GM12878 (cell line): ENCODE data around the gene VWA8. TPM values are rescaled to one million over a fixed set of nuclear protein-coding genes. Genes with fewer than 3 reads are reported as not detected.

ENCODE experiments used
- ATAC-seq: fragments of 200-7000 bp; cut with Tn5 transposase; 3 replicates; pipeline ENCODE4 v1.9.1; 2020; ENCODE audit warnings: mild to moderate bottlenecking, moderate library complexity
- BruUV-seq: library from RNA; stranded (reverse); fragments of 400-500 nt; replicated peaks from 2 replicates; lab custom pipeline; 2021; lab: Mats Ljungman, UMichigan
- CTCF ChIA-PET: fragments of 300-600 bp; sonication (Branson Sonifier 250); formaldehyde crosslinking; extraction: SDS; loops from one replicate; lab custom pipeline; 2021; ENCODE audit warnings: inconsistent platforms; lab: Yijun Ruan, JAX
- POLR2A ChIA-PET: fragments of 350-600 bp; formaldehyde crosslinking; extraction: SDS; loops from one replicate; lab custom pipeline; 2021; ENCODE audit warnings: inconsistent platforms; lab: Charles Lee
- RAD21 ChIA-PET: fragments of 300-600 bp; sonication (Branson Sonifier 250); formaldehyde crosslinking; loops from one replicate; lab custom pipeline; 2023; ENCODE audit warnings: antibody characterized with exemption; ENCODE audit not compliant: unreplicated experiment; lab: Charles Lee
- SMC1A ChIA-PET: fragments of 300-600 bp; sonication (Branson Sonifier 250); formaldehyde crosslinking; loops from one replicate; lab custom pipeline; 2023; ENCODE audit not compliant: unreplicated experiment, uncharacterized antibody; lab: Charles Lee
- DNase-seq: peaks from one replicate; pipeline ENCODE4 v3.0.0-alpha.2; 2011; ENCODE audit warnings: low read depth, low spot score
- FAIRE-seq: peaks from 3 replicates; lab custom pipeline; 2011; peaks lifted over from hg19 to GRCh38; lab: Jason Lieb, UNC
- H2AFZ ChIP-seq: 2 replicates; pipeline ENCODE4 v1.6.0; 2011; ENCODE audit warnings: low read depth, low read length, control low read depth; ENCODE audit not compliant: control insufficient read depth
- H3K27ac ChIP-seq: 2 replicates; pipeline ENCODE4 v1.5.1; 2011; ENCODE audit warnings: control low read depth; ENCODE audit not compliant: control insufficient read depth, insufficient read depth
- H3K27me3 ChIP-seq, 2 experiments: replicated peaks in 1 of 2; 2 replicates each; pipeline versions ENCODE4 v1.6.0 to v1.6.1; 2011; ENCODE audit warnings: low read length in 1 of 2; ENCODE audit not compliant: control insufficient read depth in 2 of 2, insufficient read depth in 2 of 2
- H3K36me3 ChIP-seq, 2 experiments: 2 replicates each; pipeline ENCODE4 v1.5.1; 2011; ENCODE audit warnings: low read length in 1 of 2; ENCODE audit not compliant: control insufficient read depth in 2 of 2, insufficient read depth in 2 of 2
- H3K4me1 ChIP-seq: 2 replicates; pipeline ENCODE4 v1.6.1; 2011; ENCODE audit warnings: mild to moderate bottlenecking, low read length, moderate library complexity, mixed read lengths; ENCODE audit not compliant: control insufficient read depth, insufficient read depth
- H3K4me2 ChIP-seq: 2 replicates; pipeline ENCODE4 v1.6.0; 2011; ENCODE audit warnings: control low read depth; ENCODE audit not compliant: control insufficient read depth, insufficient read depth
- H3K4me3 ChIP-seq: fragments of 200-600 bp; sonication (generic); 2 replicates; pipeline ENCODE4 v1.5.1; 2016
- H3K79me2 ChIP-seq: 2 replicates; pipeline ENCODE4 v1.6.0; 2011; ENCODE audit warnings: low read length; ENCODE audit not compliant: control insufficient read depth, insufficient read depth
- H3K9ac ChIP-seq: 2 replicates; pipeline ENCODE4 v1.8.0; 2011; ENCODE audit warnings: low read length, control low read depth, mixed read lengths; ENCODE audit not compliant: control insufficient read depth, insufficient read depth
- H3K9me3 ChIP-seq: replicated peaks from 3 replicates; pipeline ENCODE4 v1.5.1; 2011; ENCODE audit warnings: mild to moderate bottlenecking, low read length; ENCODE audit not compliant: control insufficient read depth, insufficient read depth
- H4K20me1 ChIP-seq: 2 replicates; pipeline ENCODE4 v1.6.0; 2011; ENCODE audit not compliant: control insufficient read depth, insufficient read depth
- BHLHE40 ChIP-seq, 2 experiments: fragments of 450-650 bp in 1 of 2; IDR thresholded peaks; 2 replicates each; pipeline ENCODE4 v1.6.1; 2011 to 2017; ENCODE audit warnings: low read depth in 2 of 2, borderline replicate concordance in 1 of 2, improper control_type of control experiment in 1 of 2, low read length in 1 of 2, mild to moderate bottlenecking in 1 of 2
- CHD1 ChIP-seq: IDR thresholded peaks from 2 replicates; pipeline ENCODE4 v1.6.1; 2012; ENCODE audit warnings: low read depth, low read length, improper control_type of control experiment
- EZH2 ChIP-seq: IDR thresholded peaks from 2 replicates; pipeline ENCODE4 v1.6.1; 2012; ENCODE audit warnings: low read depth, mild to moderate bottlenecking, control low read depth, inconsistent platforms, low read length, borderline replicate concordance; ENCODE audit not compliant: control insufficient read depth
- HSF1 ChIP-seq: fragments of 150-350 bp; IDR thresholded peaks from 2 replicates; pipeline ENCODE4 v1.6.1; 2014; ENCODE audit warnings: mild to moderate bottlenecking, low read depth, low read length
- KDM1A ChIP-seq: fragments of 200-600 bp; sonication (generic); IDR thresholded peaks from 2 replicates; pipeline ENCODE4 v1.6.1; 2016; ENCODE audit warnings: borderline replicate concordance
- MXI1 ChIP-seq: fragments of 150-350 bp; IDR thresholded peaks from 2 replicates; pipeline ENCODE4 v1.6.1; 2011; ENCODE audit warnings: low read depth, mild to moderate bottlenecking, inconsistent platforms, low read length, improper control_type of control experiment
- NFIC ChIP-seq: IDR thresholded peaks from 2 replicates; pipeline ENCODE4 v1.6.1; 2012; ENCODE audit warnings: low read depth, mild to moderate bottlenecking, inconsistent platforms, low read length, moderate library complexity
- NR2C2 ChIP-seq: IDR thresholded peaks from 2 replicates; pipeline ENCODE4 v1.6.1; 2011; ENCODE audit warnings: borderline replicate concordance, low read depth; ENCODE audit not compliant: control insufficient read depth, insufficient read length
- ZBTB33 ChIP-seq: fragments of 450-650 bp; IDR thresholded peaks from 2 replicates; pipeline ENCODE4 v1.6.1; 2017; ENCODE audit warnings: mild to moderate bottlenecking
- WGBS: methylation state at CpG from one replicate; pipeline ENCODE4 v1.1.6; 2016; ENCODE audit warnings: low lambda C conversion rate; ENCODE audit not compliant: insufficient replicate concordance, insufficient coverage; ENCODE audit errors: missing lambda C conversion rate; 5-methylcytosine and 5-hydroxymethylcytosine counted together
- in situ Hi-C: fragments of 300-500 bp; cut with MboI; formaldehyde crosslinking; loops from 9 replicates; pipeline ENCODE4 v1.14.3; 2018; ENCODE audit warnings: mixed read lengths
- intact Hi-C: fragments of 100-400 bp; cut with micrococcal nuclease; formaldehyde crosslinking; loops from one replicate; pipeline ENCODE4 v1.14.2; 2022; ENCODE audit not compliant: unreplicated experiment
- polyA plus RNA-seq, 11 experiments: library from polyadenylated mRNA; depleted of rRNA in 4 of 11; unstranded in 6 of 11; stranded (reverse) in 5 of 11; fragments of >200 nt; fragmentation: Nextera tagmentation in 4 of 11; fragmentation: Illumina TruSeq in 1 of 11; extraction: Ambion mirVana in 4 of 11; extraction: Trizol in 1 of 11; gene quantifications; 1 replicate in 1 of 11; 2 replicates in 10 of 11; pipeline versions ENCODE4 v1.2.1 to v1.2.3, GENCODE V29; 2011 to 2016; ENCODE audit warnings: inconsistent platforms in 2 of 11, missing spikeins in 2 of 11, low read depth in 1 of 11
- total RNA-seq, 4 experiments: library from RNA; depleted of rRNA in 3 of 4; stranded (reverse); fragments of >200 nt in 3 of 4; fragmentation: Illumina TruSeq in 1 of 4; extraction: Trizol in 1 of 4; gene quantifications; 2 replicates each; pipeline versions ENCODE4 v1.2.1 to v1.2.3, GENCODE V29; 2013 to 2021
- TF ChIP-seq, protein P1 (sequence below): fragments of 450-650 bp; IDR thresholded peaks from 2 replicates; pipeline ENCODE4 v1.6.1; 2017; ENCODE audit warnings: mild to moderate bottlenecking, moderate library complexity
- TF ChIP-seq, protein P2 (sequence below): fragments of 450-650 bp; IDR thresholded peaks from 2 replicates; pipeline ENCODE4 v1.6.1; 2017; ENCODE audit warnings: antibody characterized with exemption, mild to moderate bottlenecking, moderate library complexity

The VWA8 gene
- total and polyA plus RNA-seq, 10 of the 15 experiments (the other 5 are each of a cell fraction or from before 2014, with no cell fraction given) = 3.0 to 21.8 (median 13.5) TPM

DNA sequence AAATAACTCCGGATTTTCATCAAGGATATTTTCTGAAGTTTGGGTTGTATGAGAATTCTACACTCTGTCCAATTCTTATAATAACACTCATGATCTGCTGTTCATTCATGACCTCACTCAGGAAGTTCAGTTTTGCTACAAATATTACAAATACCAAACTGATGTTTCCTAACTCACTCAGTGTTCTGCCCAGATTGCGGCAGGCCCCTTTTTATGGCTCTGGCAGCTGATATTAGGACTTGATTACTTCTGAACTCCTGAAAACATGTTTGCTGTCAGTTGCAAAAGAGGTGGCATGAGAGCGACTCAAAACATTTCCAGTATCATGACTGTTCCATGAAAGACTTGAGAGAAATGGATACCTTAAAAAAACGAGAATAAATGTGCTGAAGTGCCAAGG lies 315.6 kb downstream of the VWA8 start:
- H4K20me1 ChIP-seq = no peaks in the 10 kb centered on the region
- intact Hi-C loops = no loop called here
- no peaks in the 10 kb centered on the region for H3K36me3 ChIP-seq
- no peak overlapping the region for H3K4me2 ChIP-seq
- H3K27ac ChIP-seq = no peak overlapping the region
- H3K9me3 ChIP-seq = no peaks in the 10 kb centered on the region
- SMC1A ChIA-PET = interaction anchor here (0.5 to 0.7 kb wide), 3 partner anchors 124 to 405 kb away, joined by 3 read pairs; no protein-coding TSS in a partner anchor
- ATAC-seq (no peak), DNase-seq (no peak), FAIRE-seq (no peak)
- in situ Hi-C loops = no loop called here
- H3K4me1 ChIP-seq = no peaks in the 10 kb centered on the region
- no peak overlapping the region for H3K4me3 ChIP-seq
- no peak overlapping the region for H3K9ac ChIP-seq
- 89% methylated on average over 4 of the region's 4 CpGs for WGBS
- POLR2A ChIA-PET = no interaction called here
- RAD21 ChIA-PET = no interaction called here
- BruUV-seq = no TSS peak
- no peaks in the 10 kb centered on the region for H3K79me2 ChIP-seq
- CTCF ChIA-PET = interaction anchor here (0.5 kb wide), 1 partner anchor 9 kb away, joined by 3 read pairs; no protein-coding TSS in a partner anchor
- H2AFZ ChIP-seq = no peak overlapping the region
- H3K27me3 ChIP-seq = no peaks in the 10 kb centered on the region
- TF ChIP-seq, protein P1, sequence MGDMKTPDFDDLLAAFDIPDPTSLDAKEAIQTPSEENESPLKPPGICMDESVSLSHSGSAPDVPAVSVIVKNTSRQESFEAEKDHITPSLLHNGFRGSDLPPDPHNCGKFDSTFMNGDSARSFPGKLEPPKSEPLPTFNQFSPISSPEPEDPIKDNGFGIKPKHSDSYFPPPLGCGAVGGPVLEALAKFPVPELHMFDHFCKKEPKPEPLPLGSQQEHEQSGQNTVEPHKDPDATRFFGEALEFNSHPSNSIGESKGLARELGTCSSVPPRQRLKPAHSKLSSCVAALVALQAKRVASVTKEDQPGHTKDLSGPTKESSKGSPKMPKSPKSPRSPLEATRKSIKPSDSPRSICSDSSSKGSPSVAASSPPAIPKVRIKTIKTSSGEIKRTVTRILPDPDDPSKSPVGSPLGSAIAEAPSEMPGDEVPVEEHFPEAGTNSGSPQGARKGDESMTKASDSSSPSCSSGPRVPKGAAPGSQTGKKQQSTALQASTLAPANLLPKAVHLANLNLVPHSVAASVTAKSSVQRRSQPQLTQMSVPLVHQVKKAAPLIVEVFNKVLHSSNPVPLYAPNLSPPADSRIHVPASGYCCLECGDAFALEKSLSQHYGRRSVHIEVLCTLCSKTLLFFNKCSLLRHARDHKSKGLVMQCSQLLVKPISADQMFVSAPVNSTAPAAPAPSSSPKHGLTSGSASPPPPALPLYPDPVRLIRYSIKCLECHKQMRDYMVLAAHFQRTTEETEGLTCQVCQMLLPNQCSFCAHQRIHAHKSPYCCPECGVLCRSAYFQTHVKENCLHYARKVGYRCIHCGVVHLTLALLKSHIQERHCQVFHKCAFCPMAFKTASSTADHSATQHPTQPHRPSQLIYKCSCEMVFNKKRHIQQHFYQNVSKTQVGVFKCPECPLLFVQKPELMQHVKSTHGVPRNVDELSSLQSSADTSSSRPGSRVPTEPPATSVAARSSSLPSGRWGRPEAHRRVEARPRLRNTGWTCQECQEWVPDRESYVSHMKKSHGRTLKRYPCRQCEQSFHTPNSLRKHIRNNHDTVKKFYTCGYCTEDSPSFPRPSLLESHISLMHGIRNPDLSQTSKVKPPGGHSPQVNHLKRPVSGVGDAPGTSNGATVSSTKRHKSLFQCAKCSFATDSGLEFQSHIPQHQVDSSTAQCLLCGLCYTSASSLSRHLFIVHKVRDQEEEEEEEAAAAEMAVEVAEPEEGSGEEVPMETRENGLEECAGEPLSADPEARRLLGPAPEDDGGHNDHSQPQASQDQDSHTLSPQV = no peak
- TF ChIP-seq CHD1 (no peak), EZH2 (no peak), NFIC (no peak), BHLHE40 (IDR thresholded peaks at IDR 0.05; ENCODE audit: borderline replicate concordance in 1 of 2, low read depth in 2 of 2, low read length in 1 of 2) (no peak), MXI1 (no peak), HSF1 (no peak), ZBTB33 (no peak), NR2C2 (no peak), KDM1A (no peak)
- TF ChIP-seq, protein P2, sequence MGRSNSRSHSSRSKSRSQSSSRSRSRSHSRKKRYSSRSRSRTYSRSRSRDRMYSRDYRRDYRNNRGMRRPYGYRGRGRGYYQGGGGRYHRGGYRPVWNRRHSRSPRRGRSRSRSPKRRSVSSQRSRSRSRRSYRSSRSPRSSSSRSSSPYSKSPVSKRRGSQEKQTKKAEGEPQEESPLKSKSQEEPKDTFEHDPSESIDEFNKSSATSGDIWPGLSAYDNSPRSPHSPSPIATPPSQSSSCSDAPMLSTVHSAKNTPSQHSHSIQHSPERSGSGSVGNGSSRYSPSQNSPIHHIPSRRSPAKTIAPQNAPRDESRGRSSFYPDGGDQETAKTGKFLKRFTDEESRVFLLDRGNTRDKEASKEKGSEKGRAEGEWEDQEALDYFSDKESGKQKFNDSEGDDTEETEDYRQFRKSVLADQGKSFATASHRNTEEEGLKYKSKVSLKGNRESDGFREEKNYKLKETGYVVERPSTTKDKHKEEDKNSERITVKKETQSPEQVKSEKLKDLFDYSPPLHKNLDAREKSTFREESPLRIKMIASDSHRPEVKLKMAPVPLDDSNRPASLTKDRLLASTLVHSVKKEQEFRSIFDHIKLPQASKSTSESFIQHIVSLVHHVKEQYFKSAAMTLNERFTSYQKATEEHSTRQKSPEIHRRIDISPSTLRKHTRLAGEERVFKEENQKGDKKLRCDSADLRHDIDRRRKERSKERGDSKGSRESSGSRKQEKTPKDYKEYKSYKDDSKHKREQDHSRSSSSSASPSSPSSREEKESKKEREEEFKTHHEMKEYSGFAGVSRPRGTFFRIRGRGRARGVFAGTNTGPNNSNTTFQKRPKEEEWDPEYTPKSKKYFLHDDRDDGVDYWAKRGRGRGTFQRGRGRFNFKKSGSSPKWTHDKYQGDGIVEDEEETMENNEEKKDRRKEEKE = no peak
